CD14-positive monocyte (primary cell): Measurements from ENCODE around the gene AGBL2. TPM values are rescaled to one million over a fixed set of nuclear protein-coding genes. Genes with fewer than 3 reads are reported as not detected.
A peak's percentile ranks its signal among the peaks of the same experiment; 100 is the strongest.

ENCODE experiments used
- DNase-seq, 3 donors: peaks; one replicate each; pipeline ENCODE4 v3.0.0-alpha.2; 2011 to 2022
- H2AFZ ChIP-seq: 2 replicates; pipeline ENCODE4 v1.6.0; 2012; ENCODE audit warnings: mild to moderate bottlenecking, low read depth, low read length, inconsistent platforms; ENCODE audit not compliant: insufficient read depth, poor library complexity, severe bottlenecking
- H3K27ac ChIP-seq, 2 donors: 1 replicate in 1 of 2; 2 replicates in 1 of 2; pipeline ENCODE4 v1.5.1; 2012 to 2013; ENCODE audit warnings: low read length in 2 of 2, control low read depth in 1 of 2, inconsistent platforms in 1 of 2, low read depth in 1 of 2, mild to moderate bottlenecking in 1 of 2
- H3K27me3 ChIP-seq, 2 donors: one replicate each; pipeline versions ENCODE4 v1.6.0 to v1.6.1; 2011 to 2013; ENCODE audit warnings: low read length in 2 of 2; ENCODE audit not compliant: control insufficient read depth in 2 of 2, insufficient read depth in 2 of 2
- H3K36me3 ChIP-seq, 2 donors: replicated peaks in 1 of 2; 1 replicate in 1 of 2; 2 replicates in 1 of 2; pipeline versions ENCODE4 v1.5.1 to v1.6.1; 2012 to 2013; ENCODE audit warnings: low read length in 2 of 2, control low read depth in 1 of 2, inconsistent platforms in 1 of 2, mild to moderate bottlenecking in 1 of 2; ENCODE audit not compliant: insufficient read depth in 2 of 2, control insufficient read depth in 1 of 2
- H3K4me1 ChIP-seq, 2 donors: 1 replicate in 1 of 2; 2 replicates in 1 of 2; pipeline versions ENCODE4 v1.5.1 to v1.6.1; 2012 to 2013; ENCODE audit warnings: low read length in 2 of 2, control low read depth in 1 of 2, inconsistent platforms in 1 of 2, mild to moderate bottlenecking in 1 of 2, moderate library complexity in 1 of 2; ENCODE audit not compliant: insufficient read depth in 2 of 2, control insufficient read depth in 1 of 2
- H3K4me2 ChIP-seq: replicated peaks from 2 replicates; pipeline ENCODE3; 2012; ENCODE audit warnings: low read length, moderate library complexity, mild to moderate bottlenecking; ENCODE audit not compliant: poor library complexity, severe bottlenecking; ENCODE audit errors: extremely low read depth
- H3K4me3 ChIP-seq, 3 experiments: fragments of 200-600 bp in 1 of 3; sonication (generic) in 1 of 3; replicated peaks in 1 of 3; 1 replicate in 2 of 3; 2 replicates in 1 of 3; pipeline ENCODE4 v1.5.1; 2011 to 2013; ENCODE audit warnings: low read length in 3 of 3, mild to moderate bottlenecking in 3 of 3, control low read depth in 2 of 3, low read depth in 2 of 3, inconsistent platforms in 1 of 3, moderate library complexity in 1 of 3
- H3K79me2 ChIP-seq: 2 replicates; pipeline ENCODE4 v1.6.0; 2012; ENCODE audit warnings: mild to moderate bottlenecking, control low read depth, inconsistent platforms, low read length, moderate library complexity; ENCODE audit not compliant: insufficient read depth
- H3K9ac ChIP-seq: 2 replicates; pipeline ENCODE4 v1.6.0; 2017; ENCODE audit warnings: low read length, mild to moderate bottlenecking; ENCODE audit not compliant: insufficient read depth, poor library complexity, severe bottlenecking
- H3K9me3 ChIP-seq, 2 donors: replicated peaks in 1 of 2; 1 replicate in 1 of 2; 2 replicates in 1 of 2; pipeline versions ENCODE4 v1.5.1 to v1.6.1; 2012 to 2013; ENCODE audit warnings: low read length in 2 of 2, control low read depth in 1 of 2; ENCODE audit not compliant: control insufficient read depth in 1 of 2, insufficient read depth in 1 of 2
- H4K20me1 ChIP-seq: 2 replicates; pipeline ENCODE4 v1.6.0; 2012; ENCODE audit warnings: mild to moderate bottlenecking, low read length, control low read depth, moderate library complexity; ENCODE audit not compliant: insufficient read depth
- H3K27ac Mint-ChIP-seq, 7 donors: one replicate each; pipeline ENCODE4 v1.8.0; 2020; ENCODE audit warnings: mild to moderate bottlenecking in 7 of 7, mixed read lengths in 7 of 7, moderate library complexity in 6 of 7, inconsistent platforms in 2 of 7
- H3K27me3 Mint-ChIP-seq, 3 donors: one replicate each; pipeline ENCODE4 v1.8.0; 2021 to 2022; ENCODE audit warnings: low read depth in 3 of 3, mild to moderate bottlenecking in 3 of 3, mixed read lengths in 3 of 3, moderate library complexity in 3 of 3, inconsistent platforms in 1 of 3
- H3K36me3 Mint-ChIP-seq, 2 donors: one replicate each; pipeline ENCODE4 v1.8.0; 2020; ENCODE audit warnings: mixed read lengths in 2 of 2, inconsistent platforms in 1 of 2, mild to moderate bottlenecking in 1 of 2
- H3K4me1 Mint-ChIP-seq: one replicate; pipeline ENCODE4 v1.8.0; 2020; ENCODE audit warnings: mild to moderate bottlenecking, mixed read lengths
- H3K4me3 Mint-ChIP-seq, 2 donors: one replicate each; pipeline ENCODE4 v1.8.0; 2020; ENCODE audit warnings: mild to moderate bottlenecking in 2 of 2, mixed read lengths in 2 of 2, moderate library complexity in 1 of 2
- H3K9me3 Mint-ChIP-seq, 7 donors: one replicate each; pipeline ENCODE4 v1.8.0; 2020 to 2022; ENCODE audit warnings: mixed read lengths in 7 of 7, mild to moderate bottlenecking in 6 of 7, moderate library complexity in 6 of 7, inconsistent platforms in 2 of 7
- WGBS: methylation state at CpG from one replicate; pipeline ENCODE4 v1.1.5; 2013; ENCODE audit warnings: missing lambda C conversion rate; ENCODE audit not compliant: insufficient coverage; 5-methylcytosine and 5-hydroxymethylcytosine counted together
- intact Hi-C, 2 donors: fragments of 100-400 bp; cut with micrococcal nuclease; formaldehyde crosslinking; loops; one replicate each; pipeline versions ENCODE4 v1.15.0 to v1.15.1; 2023
- polyA plus RNA-seq, 3 donors: library from polyadenylated mRNA; depleted of rRNA in 1 of 3; unstranded in 2 of 3; stranded (reverse) in 1 of 3; fragments of 300-500 nt in 2 of 3; fragments of >200 nt in 1 of 3; fragmentation: Illumina TruSeq in 2 of 3; gene quantifications; 1 replicate in 2 of 3; 2 replicates in 1 of 3; pipeline ENCODE4 v1.2.3, GENCODE V29; 2012 to 2021
- TF ChIP-seq, protein P1 (sequence below): fragments of 200-600 bp; IDR thresholded peaks from one replicate; pipeline ENCODE4 v1.8.0; 2022; ENCODE audit warnings: antibody characterized with exemption, mild to moderate bottlenecking

The AGBL2 gene
- polyA plus RNA-seq, 3 donors, result 0.93 TPM; not detected in 2

DNA sequence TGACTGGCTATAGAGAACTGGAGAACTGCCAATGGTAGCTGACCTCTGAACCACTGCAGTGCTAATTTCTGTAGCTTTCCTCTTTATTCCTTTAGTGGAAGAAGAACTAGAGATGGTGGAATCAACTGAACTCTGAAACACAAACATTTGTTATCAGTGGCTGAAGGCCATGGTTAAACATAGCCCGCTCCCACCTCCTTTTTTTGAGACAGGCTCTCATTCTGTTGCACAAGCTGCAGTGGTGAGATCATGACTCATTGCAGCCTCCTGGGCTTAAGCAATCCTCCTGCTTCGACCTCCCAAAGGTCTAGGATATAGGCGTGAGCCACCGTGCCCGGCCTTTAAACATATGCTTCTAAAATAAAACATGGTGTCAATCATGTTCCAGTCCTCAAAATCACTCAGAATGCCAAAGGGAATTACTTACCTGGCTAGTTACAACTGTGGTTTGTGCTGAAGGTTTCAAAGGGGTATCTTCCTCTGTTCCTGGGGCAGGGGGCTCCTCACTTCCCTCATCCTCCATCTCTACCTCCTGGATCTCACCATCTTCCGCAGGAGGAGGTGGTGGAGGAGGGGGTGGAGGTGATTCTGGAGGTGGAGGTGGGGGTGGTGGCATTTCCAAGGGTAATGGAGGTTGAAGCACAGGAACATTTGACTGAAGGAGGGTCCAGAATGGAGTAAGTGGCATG, 9.0 kb upstream of the AGBL2 start:
- Histone ChIP-seq H3K4me1 (no peaks in the 10 kb centered on the region), H3K27ac (peak overlapping the region in 1 of 2 donors; percentile 49), H3K4me3 (no peak overlapping the region), H3K9me3 (no peaks in the 10 kb centered on the region), H2AFZ (no peak overlapping the region), H4K20me1 (peaks cover 35% of the 10 kb centered on the region), H3K4me2 (no peak overlapping the region), H3K79me2 (peaks cover 3% of the 10 kb centered on the region), H3K36me3 (peaks cover 84 to 98% of the 10 kb centered on the region in 2 donors), H3K9ac (no peak overlapping the region), H3K27me3 (no peaks in the 10 kb centered on the region)
- H3K27me3 Mint-ChIP-seq, result no peaks in the 10 kb centered on the region
- H3K4me1 Mint-ChIP-seq, result peaks cover 15% of the 10 kb centered on the region
- no peaks in the 10 kb centered on the region for H3K9me3 Mint-ChIP-seq
- TF ChIP-seq, protein P1, sequence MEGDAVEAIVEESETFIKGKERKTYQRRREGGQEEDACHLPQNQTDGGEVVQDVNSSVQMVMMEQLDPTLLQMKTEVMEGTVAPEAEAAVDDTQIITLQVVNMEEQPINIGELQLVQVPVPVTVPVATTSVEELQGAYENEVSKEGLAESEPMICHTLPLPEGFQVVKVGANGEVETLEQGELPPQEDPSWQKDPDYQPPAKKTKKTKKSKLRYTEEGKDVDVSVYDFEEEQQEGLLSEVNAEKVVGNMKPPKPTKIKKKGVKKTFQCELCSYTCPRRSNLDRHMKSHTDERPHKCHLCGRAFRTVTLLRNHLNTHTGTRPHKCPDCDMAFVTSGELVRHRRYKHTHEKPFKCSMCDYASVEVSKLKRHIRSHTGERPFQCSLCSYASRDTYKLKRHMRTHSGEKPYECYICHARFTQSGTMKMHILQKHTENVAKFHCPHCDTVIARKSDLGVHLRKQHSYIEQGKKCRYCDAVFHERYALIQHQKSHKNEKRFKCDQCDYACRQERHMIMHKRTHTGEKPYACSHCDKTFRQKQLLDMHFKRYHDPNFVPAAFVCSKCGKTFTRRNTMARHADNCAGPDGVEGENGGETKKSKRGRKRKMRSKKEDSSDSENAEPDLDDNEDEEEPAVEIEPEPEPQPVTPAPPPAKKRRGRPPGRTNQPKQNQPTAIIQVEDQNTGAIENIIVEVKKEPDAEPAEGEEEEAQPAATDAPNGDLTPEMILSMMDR, result no peak
- peak in 2 of 3 donors; percentile 12 to 27 for DNase-seq
- 57% methylated on average over 1 of the region's 6 CpGs for WGBS
- peak overlapping the region in 5 of 7 donors; percentile 2 to 75 (median 26) for H3K27ac Mint-ChIP-seq
- intact Hi-C loops, result no loop called here
- H3K4me3 Mint-ChIP-seq, result no peak overlapping the region
- H3K36me3 Mint-ChIP-seq, result peaks cover 68 to 88% of the 10 kb centered on the region in 2 donors

DNA sequence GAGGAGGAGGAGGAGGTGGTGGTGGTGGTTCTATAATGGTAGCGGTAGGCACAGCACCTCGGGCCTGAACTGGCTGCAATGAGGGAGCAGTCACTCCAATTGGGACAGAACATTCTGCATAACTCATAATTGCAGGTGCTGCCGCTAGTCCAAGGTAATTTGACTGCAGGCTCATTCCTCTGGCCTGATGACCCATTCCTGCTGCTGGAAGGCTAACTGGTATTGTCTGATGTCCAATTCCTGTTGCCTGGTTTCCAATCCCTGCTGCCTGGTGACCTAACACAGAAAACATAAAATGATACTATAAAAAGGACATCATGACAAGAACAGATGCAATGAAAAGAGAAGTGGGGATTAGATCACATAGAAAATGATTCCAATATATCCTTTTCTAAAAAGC, 7.9 kb upstream of the AGBL2 start:
- Histone ChIP-seq H3K36me3 (peaks cover 85 to 98% of the 10 kb centered on the region in 2 donors), H3K79me2 (peaks cover 3% of the 10 kb centered on the region), H4K20me1 (peaks cover 35% of the 10 kb centered on the region), H3K9me3 (no peaks in the 10 kb centered on the region), H3K27me3 (no peaks in the 10 kb centered on the region), H3K4me3 (no peak overlapping the region), H3K27ac (no peak overlapping the region), H2AFZ (no peak overlapping the region), H3K4me2 (no peak overlapping the region), H3K9ac (no peak overlapping the region), H3K4me1 (no peaks in the 10 kb centered on the region)
- peaks cover 15% of the 10 kb centered on the region for H3K4me1 Mint-ChIP-seq
- peaks cover 0 to 2% (median 0%) of the 10 kb centered on the region in 7 donors for H3K9me3 Mint-ChIP-seq
- H3K27me3 Mint-ChIP-seq, result no peaks in the 10 kb centered on the region
- WGBS, result 92% methylated on average over 3 of the region's 3 CpGs
- intact Hi-C loops, result no loop called here
- peak overlapping the region in 1 of 7 donors; percentile 72 for H3K27ac Mint-ChIP-seq
- H3K4me3 Mint-ChIP-seq, result no peak overlapping the region
- TF ChIP-seq, protein P1, result no peak
- DNase-seq, result no peak
- H3K36me3 Mint-ChIP-seq, result peaks cover 68 to 89% of the 10 kb centered on the region in 2 donors
